Mesothelial cell of epicardium (in vitro differentiated cells): ENCODE data around the gene AANAT. TPM values are rescaled to one million over a fixed set of nuclear protein-coding genes. Genes with fewer than 3 reads are reported as not detected.

Experiments
- DNase-seq, 2 experiments: peaks; one replicate each; pipeline ENCODE4 v3.0.0; 2021; ENCODE audit warnings: low spot score in 2 of 2; ENCODE audit not compliant: unreplicated experiment in 2 of 2
- H3K27ac Mint-ChIP-seq: 2 replicates; pipeline ENCODE4 v1.8.0; 2021; ENCODE audit warnings: mixed read lengths
- H3K27me3 Mint-ChIP-seq: 2 replicates; pipeline ENCODE4 v1.8.0; 2021; ENCODE audit warnings: low read depth, mixed read lengths
- H3K36me3 Mint-ChIP-seq: 2 replicates; pipeline ENCODE4 v1.8.0; 2021; ENCODE audit warnings: mixed read lengths
- H3K4me1 Mint-ChIP-seq: 2 replicates; pipeline ENCODE4 v1.8.0; 2021; ENCODE audit warnings: mixed read lengths
- H3K4me3 Mint-ChIP-seq: 2 replicates; pipeline ENCODE4 v1.8.0; 2021; ENCODE audit warnings: mild to moderate bottlenecking, moderate library complexity, mixed read lengths
- H3K9me3 Mint-ChIP-seq: 2 replicates; pipeline ENCODE4 v1.8.0; 2021; ENCODE audit warnings: mixed read lengths
- CTCF ChIP-seq: fragments of 200-600 bp; sonication (generic); IDR thresholded peaks from one replicate; pipeline ENCODE4 v1.5.0; 2021; ENCODE audit warnings: antibody characterized with exemption; ENCODE audit not compliant: unreplicated experiment
- total RNA-seq: library from RNA; stranded (reverse); gene quantifications from 3 replicates; pipeline ENCODE4 v1.2.1, GENCODE V29; 2021

The AANAT gene
- 0.22 to 0.40 TPM in 2 of 3 replicates, not detected in the other for total RNA-seq

GRCh38 chr17:76467366-76467765 lies at the start of gene AANAT:
AANAT (plus strand) TSS chr17:76467603; CDS start chr17:76468747, 1,144 bp downstream.
- peaks cover 7% of the 10 kb centered on the region for H3K4me1 Mint-ChIP-seq
- H3K27me3 Mint-ChIP-seq: no peaks in the 10 kb centered on the region
- H3K9me3 Mint-ChIP-seq: no peaks in the 10 kb centered on the region
- DNase-seq: no peak
- TF ChIP-seq CTCF: no peak
- H3K4me3 Mint-ChIP-seq: no peak within 1 kb of the TSS
- peaks cover 4% of the 10 kb centered on the region for H3K36me3 Mint-ChIP-seq
- no peak within 1 kb of the TSS for H3K27ac Mint-ChIP-seq

- Mint-ChIP-seq H3K4me1 (peaks cover 12% of the 10 kb centered on the region), H3K9me3 (no peaks in the 10 kb centered on the region), H3K4me3 (no peak overlapping the region), H3K27me3 (no peaks in the 10 kb centered on the region), H3K36me3 (peaks cover 7% of the 10 kb centered on the region), H3K27ac (peak overlapping the region; percentile 36)
- TF ChIP-seq CTCF: no peak
- DNase-seq: no peak
Measured at GRCh38 chr17:76419576-76420260, 47.7 kb upstream of the AANAT start.

- TF ChIP-seq CTCF: no peak
- Mint-ChIP-seq H3K27ac (no peak overlapping the region), H3K27me3 (no peaks in the 10 kb centered on the region)
Measured at GRCh38 chr17:76420356-76421043, 46.9 kb upstream of the AANAT start.

GRCh38 chr17:76421044-76421407 lies 46.4 kb upstream of the AANAT start:
- H3K9me3 Mint-ChIP-seq: no peaks in the 10 kb centered on the region
- H3K36me3 Mint-ChIP-seq: peaks cover 7% of the 10 kb centered on the region
- H3K4me3 Mint-ChIP-seq: no peak overlapping the region
- DNase-seq: no peak
- H3K27ac Mint-ChIP-seq: no peak overlapping the region
- H3K4me1 Mint-ChIP-seq: peaks cover 11% of the 10 kb centered on the region
- H3K27me3 Mint-ChIP-seq: no peaks in the 10 kb centered on the region
- TF ChIP-seq CTCF: no peak

More at GRCh38 chr17:76420356-76421043, 46.9 kb upstream of the AANAT start:
- no peaks in the 10 kb centered on the region for H3K9me3 Mint-ChIP-seq
- DNase-seq: no peak
- H3K4me1 Mint-ChIP-seq: peaks cover 11% of the 10 kb centered on the region
- no peak overlapping the region for H3K4me3 Mint-ChIP-seq
- H3K36me3 Mint-ChIP-seq: peaks cover 7% of the 10 kb centered on the region

- peaks cover 7% of the 10 kb centered on the region for H3K36me3 Mint-ChIP-seq
- H3K9me3 Mint-ChIP-seq: no peaks in the 10 kb centered on the region
- no peak for TF ChIP-seq CTCF
- H3K27me3 Mint-ChIP-seq: no peaks in the 10 kb centered on the region
- H3K27ac Mint-ChIP-seq: no peak overlapping the region
- no peak for DNase-seq
- H3K4me3 Mint-ChIP-seq: no peak overlapping the region
- H3K4me1 Mint-ChIP-seq: peaks cover 7% of the 10 kb centered on the region
Measured at GRCh38 chr17:76422406-76422805, 45.0 kb upstream of the AANAT start.
